DOHH2 (cell line): ENCODE data around the gene SCIN.

Source experiments
- EZH2phosphoT487 ChIP-seq: fragments of 200-600 bp; sonication (generic); IDR thresholded peaks from 2 replicates; pipeline ENCODE4 v1.6.1; 2017; ENCODE audit warnings: borderline replicate concordance, mild to moderate bottlenecking, antibody characterized with exemption, low read length, moderate library complexity, mixed read lengths
- TF ChIP-seq, protein P1 (sequence below): fragments of 200-600 bp; sonication (generic); IDR thresholded peaks from one replicate; pipeline ENCODE4 v1.5.1; 2014; ENCODE audit warnings: antibody characterized with exemption, mild to moderate bottlenecking, low read depth, low read length; ENCODE audit not compliant: poor library complexity, severe bottlenecking

DNA sequence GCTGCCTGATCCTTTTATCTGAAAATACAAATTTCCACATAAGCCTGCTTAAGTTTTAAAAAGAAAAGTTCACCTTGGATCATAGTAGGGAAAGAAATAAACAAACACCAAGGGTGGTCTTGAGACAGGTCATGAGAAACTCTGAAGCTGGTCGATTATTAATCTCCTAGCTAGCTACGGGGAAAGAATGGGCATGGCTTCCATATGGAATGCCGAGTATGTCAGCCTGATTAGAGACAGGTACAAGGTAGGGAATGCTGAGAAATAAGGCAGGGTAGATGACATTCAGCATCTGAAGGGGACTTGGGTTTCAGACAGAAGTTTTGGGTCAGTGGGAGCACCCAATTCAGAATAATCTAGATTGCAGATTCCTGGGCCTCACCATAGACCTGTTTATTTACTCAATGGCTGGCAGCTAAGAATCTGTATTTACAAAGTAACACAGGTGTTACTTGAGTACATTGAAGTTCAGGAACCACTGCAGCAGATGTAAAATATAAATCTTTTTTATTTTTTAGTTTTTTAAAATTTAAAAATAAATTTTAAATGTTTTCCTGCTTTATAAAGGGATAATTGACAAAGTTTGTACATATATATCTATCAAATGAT is 49.0 kb downstream of the SCIN start:
- TF ChIP-seq, protein P1, sequence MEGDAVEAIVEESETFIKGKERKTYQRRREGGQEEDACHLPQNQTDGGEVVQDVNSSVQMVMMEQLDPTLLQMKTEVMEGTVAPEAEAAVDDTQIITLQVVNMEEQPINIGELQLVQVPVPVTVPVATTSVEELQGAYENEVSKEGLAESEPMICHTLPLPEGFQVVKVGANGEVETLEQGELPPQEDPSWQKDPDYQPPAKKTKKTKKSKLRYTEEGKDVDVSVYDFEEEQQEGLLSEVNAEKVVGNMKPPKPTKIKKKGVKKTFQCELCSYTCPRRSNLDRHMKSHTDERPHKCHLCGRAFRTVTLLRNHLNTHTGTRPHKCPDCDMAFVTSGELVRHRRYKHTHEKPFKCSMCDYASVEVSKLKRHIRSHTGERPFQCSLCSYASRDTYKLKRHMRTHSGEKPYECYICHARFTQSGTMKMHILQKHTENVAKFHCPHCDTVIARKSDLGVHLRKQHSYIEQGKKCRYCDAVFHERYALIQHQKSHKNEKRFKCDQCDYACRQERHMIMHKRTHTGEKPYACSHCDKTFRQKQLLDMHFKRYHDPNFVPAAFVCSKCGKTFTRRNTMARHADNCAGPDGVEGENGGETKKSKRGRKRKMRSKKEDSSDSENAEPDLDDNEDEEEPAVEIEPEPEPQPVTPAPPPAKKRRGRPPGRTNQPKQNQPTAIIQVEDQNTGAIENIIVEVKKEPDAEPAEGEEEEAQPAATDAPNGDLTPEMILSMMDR = no peak
- TF ChIP-seq EZH2phosphoT487 = no peak
